ENCODE results near the gene ZNF205. TPM values are rescaled to one million over a fixed set of nuclear protein-coding genes. Genes with fewer than 3 reads are reported as not detected.

ZNF205 gene
- total RNA-seq, 2 experiments from 2014 or later = not detected

DNA sequence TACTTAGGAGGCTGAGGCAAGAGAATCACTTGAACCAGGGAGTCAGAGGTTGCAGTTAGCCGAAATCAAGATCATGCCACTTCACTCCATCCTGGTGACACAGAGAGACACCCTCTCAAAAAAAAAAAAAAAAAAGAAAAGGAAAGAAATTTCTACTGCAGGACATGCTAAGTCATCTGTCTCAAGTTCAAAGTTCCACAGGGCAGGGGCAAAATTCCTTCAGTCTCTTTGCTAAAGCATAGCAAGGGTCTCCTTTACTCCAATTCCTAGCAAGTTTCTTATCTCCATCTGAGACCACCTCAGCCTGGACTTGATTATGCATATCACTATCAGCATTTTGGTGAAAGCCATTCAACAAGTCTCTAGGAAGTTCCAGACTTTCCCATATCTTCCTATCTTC lies 27.9 kb upstream of the ZNF205 start:
- Histone ChIP-seq H3K36me3 (ENCODE audit: insufficient read depth, low read length) (no peaks in the 10 kb centered on the region), H3K27ac (ENCODE audit: low read depth in 1 of 2, low read length in 2 of 2) (no peak overlapping the region), H3K27me3 (ENCODE audit: control insufficient read depth in 1 of 2, insufficient read depth in 2 of 2, low read length in 2 of 2) (no peaks in the 10 kb centered on the region), H3K4me3 (ENCODE audit: low read length) (no peak overlapping the region), H3K4me1 (ENCODE audit: insufficient read depth, low read length) (peaks cover 67% of the 10 kb centered on the region), H3K9me3 (ENCODE audit: control insufficient read depth in 1 of 2, insufficient read depth in 1 of 2, low read length in 2 of 2) (peaks cover 0 to 9% of the 10 kb centered on the region in 2 experiments)
- DNase-seq = no peak
- intact Hi-C loops (cut with DNase I, micrococcal nuclease) = no loop called here
- Mint-ChIP-seq H3K9me3 (no peaks in the 10 kb centered on the region), H3K36me3 (ENCODE audit: low read depth) (peaks cover 7% of the 10 kb centered on the region), H3K27ac (peak overlapping the region; percentile 60), H3K4me1 (ENCODE audit: low read depth) (peaks cover 70% of the 10 kb centered on the region), H3K27me3 (no peaks in the 10 kb centered on the region), H3K4me3 (peak overlapping the region; percentile 6)
- TF ChIP-seq, protein P1, sequence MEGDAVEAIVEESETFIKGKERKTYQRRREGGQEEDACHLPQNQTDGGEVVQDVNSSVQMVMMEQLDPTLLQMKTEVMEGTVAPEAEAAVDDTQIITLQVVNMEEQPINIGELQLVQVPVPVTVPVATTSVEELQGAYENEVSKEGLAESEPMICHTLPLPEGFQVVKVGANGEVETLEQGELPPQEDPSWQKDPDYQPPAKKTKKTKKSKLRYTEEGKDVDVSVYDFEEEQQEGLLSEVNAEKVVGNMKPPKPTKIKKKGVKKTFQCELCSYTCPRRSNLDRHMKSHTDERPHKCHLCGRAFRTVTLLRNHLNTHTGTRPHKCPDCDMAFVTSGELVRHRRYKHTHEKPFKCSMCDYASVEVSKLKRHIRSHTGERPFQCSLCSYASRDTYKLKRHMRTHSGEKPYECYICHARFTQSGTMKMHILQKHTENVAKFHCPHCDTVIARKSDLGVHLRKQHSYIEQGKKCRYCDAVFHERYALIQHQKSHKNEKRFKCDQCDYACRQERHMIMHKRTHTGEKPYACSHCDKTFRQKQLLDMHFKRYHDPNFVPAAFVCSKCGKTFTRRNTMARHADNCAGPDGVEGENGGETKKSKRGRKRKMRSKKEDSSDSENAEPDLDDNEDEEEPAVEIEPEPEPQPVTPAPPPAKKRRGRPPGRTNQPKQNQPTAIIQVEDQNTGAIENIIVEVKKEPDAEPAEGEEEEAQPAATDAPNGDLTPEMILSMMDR (IDR thresholded peaks at IDR 0.05) = no peak
- ChIA-PET POLR2A (interaction anchor here (1.3 kb wide), 1 partner anchor 10 kb away, joined by 5 read pairs; no protein-coding TSS in a partner anchor), CTCF (no interaction called here)
- no peak for ATAC-seq (ENCODE audit: poor library complexity)

DNA sequence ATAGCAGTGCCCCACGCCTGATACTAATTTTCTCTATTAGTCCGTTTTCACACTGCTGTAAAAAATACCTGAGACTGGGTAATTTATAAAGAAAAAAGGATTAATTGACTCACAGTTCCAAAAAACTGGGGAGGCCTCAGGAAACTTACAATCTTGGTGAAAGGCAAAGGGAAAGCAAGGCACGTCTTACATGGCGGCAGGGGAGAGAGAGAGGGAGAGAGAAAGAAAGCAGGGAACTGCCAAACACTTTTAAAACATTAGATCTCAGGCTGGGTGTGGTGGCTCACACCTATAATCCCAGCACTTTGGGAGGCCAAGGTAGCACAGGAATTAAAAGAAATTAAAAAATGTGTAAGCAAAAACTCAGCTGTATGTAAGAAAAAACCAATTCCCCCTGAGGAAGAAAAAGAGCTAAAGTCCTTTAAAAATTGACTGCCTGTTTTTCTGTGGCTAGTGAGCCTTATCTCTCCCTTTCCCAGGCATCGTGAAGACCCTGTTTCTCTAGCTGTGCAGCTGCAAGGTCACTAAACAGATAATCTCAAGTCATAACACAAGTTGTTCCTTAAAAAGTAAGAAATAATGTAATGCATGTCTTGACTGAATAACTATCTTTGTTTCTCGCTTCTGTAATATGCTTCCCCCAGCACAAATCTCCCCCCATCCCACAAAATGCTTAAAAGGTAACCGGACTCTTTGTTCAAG lies 27.3 kb upstream of the ZNF205 start:
- ChIA-PET POLR2A (interaction anchor here (4.5 kb wide), 1 partner anchor 9 kb away, joined by 35 read pairs; no protein-coding TSS in a partner anchor), CTCF (interaction anchor here (0.9 to 2.5 kb wide), 3 partner anchors 26 to 57 kb away, joined by 3 to 10 read pairs (median 3); no protein-coding TSS in a partner anchor)
- Mint-ChIP-seq H3K4me1 (ENCODE audit: low read depth) (peaks cover 64% of the 10 kb centered on the region), H3K4me3 (no peak overlapping the region), H3K36me3 (ENCODE audit: low read depth) (peaks cover 7% of the 10 kb centered on the region), H3K27me3 (no peaks in the 10 kb centered on the region), H3K27ac (peak overlapping the region; percentile 60), H3K9me3 (no peaks in the 10 kb centered on the region)
- TF ChIP-seq, protein P1 (IDR thresholded peaks at IDR 0.05) = no peak
- Histone ChIP-seq H3K4me1 (ENCODE audit: insufficient read depth, low read length) (peaks cover 62% of the 10 kb centered on the region), H3K27ac (ENCODE audit: low read depth in 1 of 2, low read length in 2 of 2) (no peak overlapping the region), H3K27me3 (ENCODE audit: control insufficient read depth in 1 of 2, insufficient read depth in 2 of 2, low read length in 2 of 2) (no peaks in the 10 kb centered on the region), H3K4me3 (ENCODE audit: low read length) (no peak overlapping the region), H3K36me3 (ENCODE audit: insufficient read depth, low read length) (no peaks in the 10 kb centered on the region), H3K9me3 (ENCODE audit: control insufficient read depth in 1 of 2, insufficient read depth in 1 of 2, low read length in 2 of 2) (peaks cover 0 to 6% of the 10 kb centered on the region in 2 experiments)
- intact Hi-C loops (cut with DNase I, micrococcal nuclease) = no loop called here
- ATAC-seq (ENCODE audit: poor library complexity) (no peak), DNase-seq (no peak)

DNA sequence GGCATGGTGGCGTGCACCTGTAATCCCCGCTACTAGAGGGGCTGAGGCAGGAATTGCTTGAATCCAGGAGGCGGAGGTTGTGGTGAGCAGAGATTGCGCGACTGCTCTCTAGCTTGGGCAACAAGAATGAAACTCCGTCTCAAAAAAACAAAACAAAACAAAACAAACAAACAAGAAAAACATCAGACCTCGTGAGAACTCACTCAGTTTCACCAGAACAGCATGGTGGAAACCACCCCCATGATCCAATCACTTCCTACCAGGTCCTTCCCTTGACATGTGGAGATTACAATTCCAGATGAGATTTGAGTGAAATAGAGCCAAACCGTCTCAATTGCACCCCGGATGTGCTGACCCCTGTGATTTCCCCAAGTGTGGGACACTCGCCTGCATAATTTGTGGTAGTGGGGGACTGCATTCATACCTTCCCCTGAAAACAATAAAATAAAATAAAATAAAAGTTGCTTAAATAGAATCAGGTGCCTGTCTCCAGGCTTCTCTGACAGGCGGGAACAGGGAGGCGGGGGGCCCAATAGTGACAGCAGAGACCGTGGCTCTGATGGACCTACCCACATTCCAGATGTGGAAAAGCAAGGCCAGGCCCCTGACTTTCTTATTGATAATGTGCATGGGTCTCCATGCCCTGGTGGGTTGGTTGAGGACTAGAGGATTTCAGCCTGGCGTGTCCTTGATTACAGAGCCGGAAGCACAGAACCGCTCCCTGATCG lies 26.4 kb upstream of the ZNF205 start:
- intact Hi-C loops (cut with DNase I, micrococcal nuclease) = no loop called here
- H3K4me1 ChIP-seq (ENCODE audit: insufficient read depth, low read length) = peaks cover 63% of the 10 kb centered on the region
- POLR2A ChIA-PET = interaction anchor here (4.5 kb wide), 1 partner anchor 10 kb away, joined by 35 read pairs; no protein-coding TSS in a partner anchor
- H3K36me3 ChIP-seq (ENCODE audit: insufficient read depth, low read length) = no peaks in the 10 kb centered on the region
- Mint-ChIP-seq H3K9me3 (no peaks in the 10 kb centered on the region), H3K4me3 (peak overlapping the region; percentile 38), H3K4me1 (ENCODE audit: low read depth) (peaks cover 60% of the 10 kb centered on the region), H3K36me3 (ENCODE audit: low read depth) (peaks cover 3% of the 10 kb centered on the region), H3K27ac (peak overlapping the region; percentile 30), H3K27me3 (no peaks in the 10 kb centered on the region)
- H3K27me3 ChIP-seq (ENCODE audit: control insufficient read depth in 1 of 2, insufficient read depth in 2 of 2, low read length in 2 of 2) = no peaks in the 10 kb centered on the region
- CTCF ChIA-PET = interaction anchor here (0.9 to 2.5 kb wide), 3 partner anchors 11 to 54 kb away, joined by 3 to 10 read pairs (median 3); no protein-coding TSS in a partner anchor
- H3K9me3 ChIP-seq (ENCODE audit: control insufficient read depth in 1 of 2, insufficient read depth in 1 of 2, low read length in 2 of 2) = peaks cover 0 to 2% of the 10 kb centered on the region in 2 experiments
- H3K27ac ChIP-seq (ENCODE audit: low read depth in 1 of 2, low read length in 2 of 2) = no peak overlapping the region
- peak overlapping the region; percentile 44 for H3K4me3 ChIP-seq (ENCODE audit: low read length)
- ATAC-seq (ENCODE audit: poor library complexity) (no peak), DNase-seq (no peak)
- TF ChIP-seq, protein P1 (IDR thresholded peaks at IDR 0.05) = no peak

Measured in CD4-positive, alpha-beta T cell (primary cell).